Adrenal gland (tissue), 12 donors: ENCODE measurements around the gene GTF3C5. TPM values are rescaled to one million over a fixed set of nuclear protein-coding genes. Genes with fewer than 3 reads are reported as not detected.
"Not testable (repeated sequence)": the region's sequence is repeated elsewhere in the genome, so short reads cannot be mapped to it uniquely, and the experiment has no call there.

ENCODE experiments used
- DNase-seq, 7 donors: peaks; one replicate each; pipeline ENCODE4 v3.0.0-alpha.2; 2019 to 2020
- H3K27ac ChIP-seq, 5 donors: fragments of 200-600 bp; sonication (generic) in 4 of 5; 1 replicate in 3 of 5; 2 replicates in 2 of 5; pipeline versions ENCODE4 v1.5.1 to v1.8.0; 2016 to 2020; ENCODE audit warnings: mild to moderate bottlenecking in 1 of 5
- H3K27me3 ChIP-seq: fragments of 200-600 bp; 2 replicates; pipeline ENCODE4 v1.8.0; 2021
- H3K36me3 ChIP-seq, 2 donors: fragments of 200-600 bp; replicated peaks in 1 of 2; 1 replicate in 1 of 2; 2 replicates in 1 of 2; pipeline versions ENCODE4 v1.5.1 to v1.8.0; 2018 to 2022
- H3K4me1 ChIP-seq, 2 donors: fragments of 200-600 bp; replicated peaks in 1 of 2; 1 replicate in 1 of 2; 2 replicates in 1 of 2; pipeline versions ENCODE4 v1.5.1 to v1.8.0; 2018 to 2021
- H3K4me3 ChIP-seq, 4 donors: fragments of 200-600 bp; sonication (generic) in 3 of 4; one replicate each; pipeline ENCODE4 v1.5.1; 2016 to 2018
- H3K9me3 ChIP-seq, 3 donors: fragments of 200-600 bp; sonication (generic) in 1 of 3; replicated peaks in 1 of 3; 1 replicate in 2 of 3; 2 replicates in 1 of 3; pipeline versions ENCODE4 v1.5.1 to v1.8.0; 2016 to 2021
- CTCF ChIP-seq, 6 experiments: fragments of 450-650 bp in 4 of 6; fragments of 200-600 bp in 2 of 6; sonication (generic) in 1 of 6; IDR thresholded peaks; 1 replicate in 5 of 6; 2 replicates in 1 of 6; pipeline versions ENCODE4 v1.5.1 to v1.8.0; 2016 to 2021; ENCODE audit warnings: antibody characterized with exemption in 6 of 6, mild to moderate bottlenecking in 2 of 6, moderate library complexity in 1 of 6
- POLR2A ChIP-seq, 2 donors: fragments of 450-650 bp; IDR thresholded peaks; one replicate each; pipeline ENCODE4 v1.6.1; 2017; ENCODE audit warnings: antibody characterized with exemption in 2 of 2, mild to moderate bottlenecking in 2 of 2, moderate library complexity in 1 of 2
- WGBS, 4 donors: extraction: QIAGEN DNeasy Blood & Tissue Kit in 2 of 4; methylation state at CpG; one replicate each; pipeline versions ENCODE4 v1.1.5 to v1.1.7; 2013 to 2017; 5-methylcytosine and 5-hydroxymethylcytosine counted together
- intact Hi-C, 2 donors: fragments of 100-400 bp; cut with DNase I; formaldehyde crosslinking; loops; one replicate each; pipeline versions ENCODE4 v1.14.1 to v1.15.0; 2022 to 2023
- polyA plus RNA-seq, 3 donors: library from polyadenylated mRNA; stranded (reverse); fragments of 200-250 nt in 2 of 3; fragments of 350-450 nt in 1 of 3; fragmentation: Illumina TruSeq in 1 of 3; extraction: RNeasy Lipid Tissue Mini Kit (QIAGEN cat#74804) in 1 of 3; gene quantifications; one replicate each; pipeline ENCODE4 v1.2.3, GENCODE V29; 2013 to 2014
- total RNA-seq, 9 donors: library from RNA; depleted of rRNA in 4 of 9; stranded (reverse); fragments of >200 nt in 4 of 9; fragments of 120-200 nt in 1 of 9; fragmentation: NEBNext Ultra II Directional in 1 of 9; extraction: Animal tissue kit (Norgen Biotek cat#: 25700) in 1 of 9; gene quantifications; one replicate each; pipeline versions ENCODE4 v1.1.0 to v1.2.4, GENCODE V29; 2013 to 2023
- donor health status: healthy with polysubstance abuse.
- donor health status: Bipolar disorder and iron deficiency.
- donor health status: DM: yes; HTN: yes; CAD: no.
- donor health status: DM: no; HTN: no; CAD: no.
- donor health status: DM: no; HTN: no; CAD: no.
- donor health status: DM: yes; HTN: yes; CAD: no.

The GTF3C5 gene
- total and polyA plus RNA-seq, 12 donors = 43.9 to 139 (median 61.5) TPM

DNA sequence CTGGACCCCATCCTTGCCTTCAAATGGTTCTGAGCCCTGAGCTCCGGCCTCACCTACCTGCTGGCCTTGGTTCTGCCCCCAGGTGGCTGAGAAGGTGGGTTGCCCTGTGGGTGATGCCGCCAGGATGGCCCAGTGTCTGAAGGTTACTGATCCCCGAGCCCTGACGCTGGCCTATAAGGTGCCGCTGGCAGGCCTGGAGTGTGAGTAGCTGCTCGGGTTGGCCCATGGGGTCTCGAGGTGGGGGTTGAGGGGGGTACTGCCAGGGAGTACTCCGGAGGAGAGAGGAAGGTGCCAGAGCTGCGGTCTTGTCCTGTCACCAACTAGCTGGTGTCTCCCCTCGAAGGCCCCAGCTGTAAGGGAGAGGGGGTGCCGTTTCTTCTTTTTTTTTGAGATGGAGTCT, 36.2 kb downstream of the GTF3C5 start:
- H3K9me3 ChIP-seq = no peaks in the 10 kb centered on the region
- no peak overlapping the region for H3K4me3 ChIP-seq
- no peak overlapping the region for H3K27ac ChIP-seq
- no peaks in the 10 kb centered on the region for H3K36me3 ChIP-seq
- 91 to 98% (median 93%) methylated on average over 10 to 11 of the region's 11 CpGs for WGBS, 4 donors
- no peak for DNase-seq
- TF ChIP-seq POLR2A (IDR thresholded peaks at IDR 0.05) (no peak), CTCF (IDR thresholded peaks at IDR 0.05) (no peak)
- H3K27me3 ChIP-seq = no peaks in the 10 kb centered on the region
- H3K4me1 ChIP-seq = no peaks in the 10 kb centered on the region
- intact Hi-C loops = no loop called here

DNA sequence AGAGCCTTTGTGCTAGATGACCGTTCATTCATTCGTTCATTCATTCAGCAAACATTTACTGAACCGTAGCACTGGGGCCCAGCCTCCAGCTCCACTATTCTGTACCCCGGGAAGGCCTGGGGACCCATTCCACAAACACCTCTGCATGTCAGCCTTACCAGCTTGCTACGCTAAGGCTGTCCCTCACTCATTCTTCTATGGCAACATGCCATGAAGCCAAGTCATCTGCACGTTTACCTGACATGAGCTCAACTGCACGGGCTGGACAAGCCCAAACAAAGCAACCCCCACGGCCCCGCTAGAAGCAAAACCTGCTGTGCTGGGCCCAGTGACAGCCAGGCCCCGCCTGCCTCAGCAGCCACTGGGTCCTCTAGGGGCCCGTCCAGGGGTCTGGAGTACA, 37.0 kb downstream of the GTF3C5 start:
- TF ChIP-seq POLR2A (IDR thresholded peaks at IDR 0.05) (no peak), CTCF (IDR thresholded peaks at IDR 0.05) (no peak)
- intact Hi-C loops = no loop called here
- no peak for DNase-seq
- H3K4me1 ChIP-seq = no peaks in the 10 kb centered on the region
- H3K4me3 ChIP-seq = no peak overlapping the region
- H3K36me3 ChIP-seq = no peaks in the 10 kb centered on the region
- no peaks in the 10 kb centered on the region for H3K9me3 ChIP-seq
- H3K27ac ChIP-seq = no peak overlapping the region
- H3K27me3 ChIP-seq = no peaks in the 10 kb centered on the region
- WGBS, 4 donors = 85 to 92% (median 90%) methylated on average over 8 to 11 of the region's 11 CpGs

GRCh38 chr9:133068431-133068830, 37.6 kb downstream of the GTF3C5 start:
- intact Hi-C loops, H3K27me3 ChIP-seq, H3K36me3 ChIP-seq, H3K4me1 ChIP-seq, H3K9me3 ChIP-seq, H3K4me3 ChIP-seq, DNase-seq, H3K27ac ChIP-seq: not testable (repeated sequence)
- 80 to 100% (median 94%) methylated on average over 1 to 2 of the region's 15 CpGs; no CpG with 5 or more reads in 1 of the 4 donors for WGBS, 4 donors

- H3K36me3 ChIP-seq, H3K27me3 ChIP-seq, H3K4me3 ChIP-seq, H3K9me3 ChIP-seq, H3K27ac ChIP-seq, H3K4me1 ChIP-seq, DNase-seq, intact Hi-C loops: not testable (repeated sequence)
- WGBS, 4 donors = 92 to 95% (median 94%) methylated on average over 9 to 17 of the region's 17 CpGs
Measured at GRCh38 chr9:133070500-133070961, 39.7 kb downstream of the GTF3C5 start.

DNA sequence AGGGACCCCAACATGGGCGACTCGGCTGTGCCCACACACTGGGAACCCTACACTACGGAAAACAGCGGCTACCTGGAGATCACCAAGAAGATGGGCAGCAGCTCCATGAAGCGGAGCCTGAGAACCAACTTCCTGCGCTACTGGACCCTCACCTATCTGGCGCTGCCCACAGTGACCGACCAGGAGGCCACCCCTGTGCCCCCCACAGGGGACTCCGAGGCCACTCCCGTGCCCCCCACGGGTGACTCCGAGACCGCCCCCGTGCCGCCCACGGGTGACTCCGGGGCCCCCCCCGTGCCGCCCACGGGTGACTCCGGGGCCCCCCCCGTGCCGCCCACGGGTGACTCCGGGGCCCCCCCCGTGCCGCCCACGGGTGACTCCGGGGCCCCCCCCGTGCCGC, 40.2 kb downstream of the GTF3C5 start:
- H3K27me3 ChIP-seq, intact Hi-C loops, DNase-seq, H3K36me3 ChIP-seq, H3K27ac ChIP-seq, H3K4me3 ChIP-seq, H3K9me3 ChIP-seq, H3K4me1 ChIP-seq: not testable (repeated sequence)
- WGBS, 4 donors = 80 to 93% (median 85%) methylated on average over 9 to 21 of the region's 31 CpGs; no CpG with 5 or more reads in 1 of the 4 donors

- Histone ChIP-seq H3K4me1 (peaks cover 10 to 15% of the 10 kb centered on the region in 2 donors), H3K4me3 (no peak overlapping the region), H3K27me3 (no peaks in the 10 kb centered on the region), H3K27ac (no peak overlapping the region), H3K36me3 (no peaks in the 10 kb centered on the region), H3K9me3 (no peaks in the 10 kb centered on the region)
- TF ChIP-seq CTCF (IDR thresholded peaks at IDR 0.05) (no peak), POLR2A (IDR thresholded peaks at IDR 0.05) (no peak)
- WGBS, 4 donors = 79 to 84% (median 82%) methylated on average over 1 to 33 of the region's 33 CpGs
- no peak for DNase-seq
- intact Hi-C loops = no loop called here
Measured at GRCh38 chr9:133071484-133072150, 40.8 kb downstream of the GTF3C5 start.

DNA sequence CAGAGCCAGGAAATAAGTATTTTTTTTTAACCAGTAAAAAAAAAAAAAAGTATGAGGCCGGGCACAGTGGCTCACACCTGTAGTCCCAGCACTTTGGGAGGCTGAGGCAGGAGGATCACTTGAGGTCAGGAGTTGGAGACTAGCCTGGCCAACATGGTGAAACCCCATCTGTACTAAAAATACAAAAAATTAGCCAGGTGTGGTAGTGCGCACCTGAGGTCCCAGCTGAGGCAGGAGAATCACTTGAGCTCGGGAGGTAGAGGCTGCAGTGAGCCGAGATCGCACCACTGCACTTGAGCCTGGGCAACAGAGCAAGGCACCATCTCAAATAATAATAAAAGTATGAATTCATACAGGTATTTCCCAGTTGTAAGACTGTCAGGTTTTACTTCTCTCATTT, 41.4 kb downstream of the GTF3C5 start:
- H3K27me3 ChIP-seq, intact Hi-C loops, DNase-seq, H3K9me3 ChIP-seq, H3K4me3 ChIP-seq, H3K27ac ChIP-seq, H3K36me3 ChIP-seq: not testable (repeated sequence)
- H3K4me1 ChIP-seq = peaks cover 13 to 20% of the 10 kb centered on the region in 2 donors
- WGBS, 4 donors = 94 to 98% (median 96%) methylated on average over 5 of the region's 5 CpGs; no CpG with 5 or more reads in 1 of the 4 donors
